Activated CD4-positive, alpha-beta T cell treated with anti-CD3 and anti-CD28 coated beads, Interleukin-2, amount 50 U/mL, for 4 hours (primary cell): ENCODE measurements around the gene PTGS2.

Experiments
- DNase-seq, 2 experiments: peaks; one replicate each; pipeline ENCODE4 v3.0.0-alpha.2; 2020

The PTGS2 gene

DNA sequence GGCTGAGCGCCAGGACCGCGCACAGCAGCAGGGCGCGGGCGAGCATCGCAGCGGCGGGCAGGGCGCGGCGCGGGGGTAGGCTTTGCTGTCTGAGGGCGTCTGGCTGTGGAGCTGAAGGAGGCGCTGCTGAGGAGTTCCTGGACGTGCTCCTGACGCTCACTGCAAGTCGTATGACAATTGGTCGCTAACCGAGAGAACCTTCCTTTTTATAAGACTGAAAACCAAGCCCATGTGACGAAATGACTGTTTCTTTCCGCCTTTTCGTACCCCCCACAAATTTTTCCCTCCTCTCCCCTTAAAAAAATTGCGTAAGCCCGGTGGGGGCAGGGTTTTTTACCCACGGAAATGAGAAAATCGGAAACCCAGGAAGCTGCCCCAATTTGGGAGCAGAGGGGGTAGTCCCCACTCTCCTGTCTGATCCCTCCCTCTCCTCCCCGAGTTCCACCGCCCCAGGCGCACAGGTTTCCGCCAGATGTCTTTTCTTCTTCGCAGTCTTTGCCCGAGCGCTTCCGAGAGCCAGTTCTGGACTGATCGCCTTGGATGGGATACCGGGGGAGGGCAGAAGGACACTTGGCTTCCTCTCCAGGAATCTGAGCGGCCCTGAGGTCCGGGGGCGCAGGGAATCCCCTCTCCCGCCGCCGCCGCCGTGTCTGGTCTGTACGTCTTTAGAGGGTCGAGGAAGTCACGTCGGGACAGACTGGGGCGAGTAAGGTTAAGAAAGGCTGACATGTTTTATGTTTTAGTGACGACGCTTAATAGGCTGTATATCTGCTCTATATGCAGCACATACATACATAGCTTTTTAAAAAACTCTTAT is at the start of gene PTGS2:
Gene PTGS2, minus strand, starts transcription at position 179 of the 817 bp plus-strand sequence. Its CDS starts 133 bp downstream, at position 46.
- DNase-seq = peak; percentile 1 to 3

DNA sequence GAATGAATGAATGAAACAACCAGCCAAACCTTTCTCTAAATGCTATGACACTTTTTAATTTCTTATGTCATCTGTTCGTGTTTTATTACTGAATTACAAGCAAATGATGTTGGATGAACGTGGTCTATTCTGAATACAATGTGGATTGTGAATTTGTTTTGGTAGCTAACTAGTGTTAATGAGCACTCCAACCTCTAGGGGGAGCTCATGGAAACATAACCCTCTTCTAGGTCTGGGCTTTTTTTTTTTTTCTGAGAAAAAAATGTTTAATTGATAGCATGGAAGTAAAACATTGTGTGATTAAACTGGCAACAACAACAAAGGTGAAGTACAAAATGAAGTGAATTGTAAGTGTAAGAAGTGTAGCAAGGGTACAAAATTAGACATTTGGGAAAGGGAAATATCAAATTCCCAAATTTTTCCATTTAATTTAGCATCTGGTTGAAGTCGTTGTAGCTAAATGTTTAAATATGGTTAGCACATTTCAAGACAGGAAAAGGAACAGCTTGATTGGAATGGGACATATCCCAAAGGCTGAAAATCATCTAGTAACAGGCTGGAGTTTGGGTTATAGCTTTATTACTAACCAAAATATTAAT is 42.6 kb upstream of the PTGS2 start:
- no peak for DNase-seq

DNA sequence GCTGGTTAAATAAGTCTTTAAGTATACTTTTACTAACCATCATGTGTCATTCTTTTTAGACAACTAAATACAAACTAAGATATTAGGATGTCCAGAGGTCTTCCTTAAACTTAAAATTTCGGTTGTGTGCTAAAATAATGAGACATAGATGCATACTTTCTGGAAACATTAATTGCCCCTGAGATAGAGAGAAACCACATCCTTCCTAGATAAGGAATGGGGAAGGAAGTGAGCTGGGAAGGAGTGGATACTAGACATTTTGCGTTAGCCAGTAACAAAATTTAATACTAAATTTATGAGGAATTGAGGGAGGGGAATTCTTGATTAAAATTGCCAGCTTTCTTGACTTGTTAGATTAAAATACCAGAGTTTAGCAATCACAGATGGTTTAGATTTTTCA is 37.1 kb upstream of the PTGS2 start:
- DNase-seq = no peak

DNA sequence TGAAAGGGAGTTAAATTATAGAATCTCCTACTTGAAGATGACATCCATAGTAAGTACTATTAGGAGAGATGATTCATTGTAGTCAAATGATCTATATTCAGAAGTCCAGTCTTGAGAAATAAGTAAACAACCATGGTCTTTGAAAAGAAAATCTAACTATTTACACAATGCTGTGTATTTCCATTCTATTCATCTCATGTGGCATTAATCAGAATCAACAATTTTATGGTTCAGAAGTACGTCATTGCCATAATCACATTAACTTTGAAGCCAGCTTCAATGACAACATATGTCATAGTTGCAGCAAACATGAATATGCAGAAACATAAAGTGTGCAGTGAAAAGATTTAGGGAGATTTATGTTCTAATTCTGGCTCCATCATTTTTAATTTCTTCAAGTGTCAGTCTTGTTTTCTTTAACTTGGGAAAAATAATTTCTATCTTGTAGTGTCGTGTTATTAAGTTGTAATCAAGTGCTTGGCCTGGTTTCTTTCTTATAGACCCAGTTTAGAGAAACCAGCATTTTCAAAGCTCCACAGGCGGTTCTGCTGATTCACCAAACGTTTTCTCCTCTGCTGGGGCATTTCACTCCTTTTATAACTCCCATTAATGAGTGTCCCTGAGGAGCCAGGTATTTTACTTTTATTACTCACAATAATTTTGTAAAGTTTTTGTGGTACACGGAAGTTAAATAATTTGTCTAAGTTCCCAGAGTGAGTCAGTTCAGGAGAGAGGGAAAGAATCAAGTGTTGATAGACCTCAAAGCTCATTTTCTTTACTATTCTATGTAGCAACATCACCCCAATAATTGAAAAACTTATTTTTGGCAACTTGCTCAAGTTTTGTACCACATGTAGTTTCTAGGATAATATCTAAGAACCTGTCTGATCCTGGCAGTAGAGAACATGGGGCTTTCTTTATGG is 35.9 kb upstream of the PTGS2 start:
- DNase-seq = no peak

DNA sequence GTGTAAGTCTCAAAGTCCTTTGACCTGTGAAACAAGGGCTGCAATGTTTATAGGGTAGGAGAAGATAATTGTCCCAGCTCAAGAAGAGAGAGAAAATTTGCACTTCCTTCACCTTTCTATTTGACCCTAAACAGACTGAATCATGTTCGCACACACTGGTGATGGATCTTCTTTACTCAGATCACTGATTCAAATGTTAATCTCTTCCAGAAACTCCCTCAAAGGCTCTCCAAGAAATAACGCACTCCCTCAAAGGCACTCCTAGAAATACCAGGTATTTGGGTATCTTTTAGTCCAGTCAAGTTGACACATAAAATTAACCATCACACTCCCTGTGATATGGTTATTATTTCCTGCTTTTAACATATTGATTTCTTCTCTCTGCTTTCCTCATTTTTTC is 30.5 kb upstream of the PTGS2 start:
- no peak for DNase-seq

DNA sequence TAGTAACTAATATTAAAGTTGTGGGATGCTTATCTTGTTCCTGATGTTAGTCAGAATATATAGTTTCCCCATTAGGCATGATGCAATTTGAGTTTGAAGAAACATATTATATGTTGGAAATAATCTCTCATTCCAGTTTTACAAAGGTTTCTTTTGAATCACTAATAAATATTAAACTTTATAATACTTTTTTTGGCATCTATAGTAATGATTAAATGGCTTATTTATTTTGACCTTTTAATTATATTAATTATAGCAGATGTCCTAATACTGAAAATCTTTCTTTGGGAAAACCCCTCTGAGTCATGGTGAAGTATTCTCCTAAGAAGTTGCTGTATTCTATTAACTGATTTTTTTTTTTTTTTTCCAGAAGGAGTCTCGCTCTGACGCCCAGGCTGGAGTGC is 28.5 kb upstream of the PTGS2 start:
- no peak for DNase-seq

DNA sequence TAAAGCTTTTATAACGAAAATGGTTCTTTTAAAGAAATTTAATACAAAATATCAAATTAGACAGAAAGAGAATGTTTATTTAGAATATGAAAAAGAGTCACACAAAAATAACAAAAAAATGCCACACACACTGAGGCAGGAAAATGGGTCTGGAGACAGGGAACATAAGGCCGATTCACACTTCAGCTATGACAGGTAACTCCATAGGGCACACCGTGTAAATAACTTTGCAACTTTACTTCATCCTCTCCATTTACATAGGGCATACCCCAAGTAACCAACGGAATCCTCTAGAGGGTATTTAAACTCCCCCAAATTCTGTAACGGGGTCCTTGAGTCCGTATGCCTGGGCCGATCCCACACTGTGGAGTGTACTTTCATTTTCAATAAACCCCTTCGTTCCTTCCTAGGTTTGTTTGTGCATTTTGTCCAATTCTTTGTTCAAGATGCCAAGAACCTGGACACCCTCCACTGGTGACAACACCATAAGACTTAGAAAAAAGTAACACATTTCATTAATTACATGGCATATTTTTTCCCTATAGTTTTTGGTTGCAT is 23.1 kb upstream of the PTGS2 start:
- DNase-seq = no peak

DNA sequence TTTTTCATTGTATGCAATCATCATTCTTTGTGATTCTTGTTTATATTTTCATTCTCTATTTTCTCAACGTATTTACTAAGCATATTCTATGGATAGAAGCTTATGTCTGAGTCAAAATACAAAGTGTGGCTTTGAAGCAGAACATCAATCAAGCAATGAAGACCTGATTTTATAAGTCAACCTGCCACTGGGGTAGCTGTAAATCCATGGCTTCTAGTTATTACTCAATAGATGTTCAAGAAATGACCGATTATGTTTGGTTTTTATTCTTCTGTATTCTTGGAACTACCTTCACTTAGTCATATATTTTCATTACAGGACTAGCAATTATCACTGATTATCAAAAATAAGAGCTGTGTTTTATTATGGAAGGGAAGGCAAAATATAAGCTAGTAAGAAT is 20.5 kb upstream of the PTGS2 start:
- no peak for DNase-seq

DNA sequence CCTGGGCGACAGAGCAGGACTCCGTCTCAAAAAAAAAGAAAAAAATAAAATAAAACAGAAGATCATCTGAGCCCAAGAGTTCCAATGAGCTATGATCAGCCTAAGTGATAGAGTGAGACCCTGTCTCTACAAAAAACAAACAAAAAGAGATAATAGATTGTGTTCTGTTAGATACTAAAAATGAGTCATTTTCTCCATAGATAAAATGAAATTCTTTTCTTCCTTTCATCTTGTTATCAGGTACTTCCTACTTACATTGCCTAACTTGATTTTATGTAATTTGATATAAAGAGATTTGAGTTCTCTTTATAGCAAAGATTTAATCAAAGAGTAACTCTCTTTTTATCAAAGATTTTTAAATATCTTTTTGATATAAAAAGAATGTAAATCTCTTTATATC is 19.3 kb upstream of the PTGS2 start:
- no peak for DNase-seq

DNA sequence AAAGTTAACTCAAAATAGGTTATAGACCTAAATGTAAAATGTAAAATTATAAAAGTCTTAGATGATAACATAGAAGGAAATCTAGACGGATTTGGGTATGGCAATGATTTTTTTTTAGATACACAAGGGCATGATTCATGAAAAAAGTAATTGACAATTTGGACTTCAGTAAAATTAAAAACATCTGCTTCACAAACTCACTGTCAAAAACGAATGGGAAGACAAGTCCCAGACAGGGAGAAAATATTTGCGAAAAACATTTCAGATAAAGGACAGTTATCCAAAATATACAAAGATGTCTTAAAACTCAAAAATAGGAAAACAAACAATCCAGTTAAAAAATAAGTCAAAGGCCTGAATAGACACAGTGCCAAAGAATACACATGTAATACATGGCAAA is 9.7 kb upstream of the PTGS2 start:
- no peak for DNase-seq

DNA sequence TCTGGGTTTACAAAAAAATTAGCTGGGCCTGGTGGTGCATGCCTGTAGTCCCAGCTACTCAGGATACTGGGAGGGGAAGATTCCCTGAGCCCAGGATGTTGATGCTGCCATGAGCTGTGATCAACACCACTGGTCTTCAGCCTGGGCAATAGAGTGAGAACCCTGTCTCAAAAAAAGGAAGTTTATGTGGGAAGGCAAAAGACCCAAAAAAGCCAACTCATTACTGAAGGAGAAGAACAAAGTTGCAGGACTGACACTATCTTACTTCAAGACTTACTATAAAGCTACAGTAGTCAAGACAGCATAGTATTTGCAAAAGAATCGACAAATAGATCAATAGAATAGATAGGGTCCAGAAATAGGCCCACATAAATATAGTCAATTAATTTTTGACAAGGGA is 9.2 kb upstream of the PTGS2 start:
- DNase-seq = no peak

DNA sequence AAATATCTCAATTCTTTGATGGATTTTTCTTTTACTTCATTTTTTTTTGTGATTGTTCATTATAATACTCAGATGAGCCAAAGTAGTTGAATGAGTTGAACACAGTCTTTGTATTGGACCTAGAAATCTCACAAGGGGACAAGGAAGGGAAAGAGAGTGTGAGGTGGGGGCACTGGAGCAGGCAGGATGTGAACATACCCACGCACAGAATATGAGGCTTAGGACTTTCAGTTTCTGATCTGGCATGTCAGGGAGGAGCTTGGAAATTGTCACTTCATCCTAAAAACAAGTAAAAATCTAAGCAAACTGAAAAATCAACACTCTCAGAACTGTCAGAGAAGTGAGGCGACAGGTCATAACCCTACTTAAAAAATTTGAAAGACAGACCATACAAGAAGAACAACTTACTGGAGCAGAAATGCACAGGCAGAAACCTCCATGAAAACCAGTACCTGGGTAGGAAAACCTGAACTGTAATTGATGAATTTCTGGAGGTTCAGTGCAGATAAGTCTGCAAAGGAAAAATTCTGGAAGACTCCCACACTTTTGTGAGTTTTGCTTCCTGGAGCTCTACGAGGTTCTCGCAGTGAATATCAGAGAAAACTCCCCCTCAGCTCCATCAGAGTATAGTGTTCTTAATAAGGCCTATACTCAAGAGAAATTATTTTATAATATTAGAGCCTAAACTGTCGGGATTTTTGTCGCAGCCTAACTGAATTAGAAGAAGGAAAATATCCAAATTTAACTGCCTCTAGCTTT is 3.6 kb upstream of the PTGS2 start:
- DNase-seq = no peak

DNA sequence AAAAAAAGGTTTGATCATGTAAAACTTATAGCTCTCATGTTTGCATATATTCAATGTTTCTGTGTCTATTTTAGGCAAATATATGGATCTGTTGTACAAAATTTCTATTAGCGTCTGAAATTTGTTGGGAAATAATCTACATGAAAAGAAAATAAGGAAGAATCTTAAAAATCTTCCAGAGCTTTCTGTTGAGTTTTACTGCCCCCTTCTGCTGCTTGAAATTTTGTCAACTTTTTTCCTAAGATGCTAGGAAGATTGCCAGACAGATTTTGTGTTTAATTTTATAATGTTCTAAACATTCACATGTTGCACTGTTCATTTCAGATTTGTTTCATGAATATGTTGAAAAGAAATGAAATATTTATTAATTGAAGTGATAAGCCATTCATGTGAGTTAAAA is 2.5 kb upstream of the PTGS2 start:
- DNase-seq = no peak

DNA sequence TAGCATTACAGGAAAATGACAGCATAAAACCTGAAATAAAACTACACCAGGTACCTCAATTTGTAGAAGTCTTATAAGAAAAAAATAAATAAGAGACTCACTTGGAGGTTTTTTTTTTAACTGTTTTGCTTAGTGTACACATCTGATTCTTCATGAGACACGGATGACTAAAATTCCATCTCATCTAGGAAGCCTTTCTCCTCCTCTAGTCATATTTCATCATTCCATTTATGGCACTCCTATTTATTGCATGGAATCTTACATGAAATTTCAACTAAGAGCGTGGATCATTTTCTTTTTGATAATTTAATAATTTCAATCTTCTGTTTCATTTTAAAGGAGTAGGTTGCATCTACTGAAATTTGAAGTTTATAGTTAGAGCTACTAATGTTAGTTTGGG is 1.6 kb upstream of the PTGS2 start:
- no peak for DNase-seq

DNA sequence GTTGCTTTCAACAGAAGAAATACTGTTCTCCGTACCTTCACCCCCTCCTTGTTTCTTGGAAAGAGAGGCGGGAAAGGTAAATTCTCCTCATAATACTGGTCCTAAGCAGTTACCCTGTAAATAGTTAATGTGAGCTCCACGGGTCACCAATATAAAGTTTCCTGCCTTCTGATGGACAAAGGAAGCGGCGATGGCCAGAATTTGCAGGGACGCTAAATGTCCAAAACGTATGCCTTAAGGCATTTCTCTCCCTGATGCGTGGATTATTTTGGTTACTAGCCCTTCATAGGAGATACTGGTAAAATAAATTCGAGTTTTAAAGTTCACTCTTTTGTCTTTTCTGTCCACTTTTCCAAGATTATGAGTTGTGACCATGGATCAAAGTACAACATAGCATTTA is 898 bp upstream of the PTGS2 start:
- no peak for DNase-seq

DNA sequence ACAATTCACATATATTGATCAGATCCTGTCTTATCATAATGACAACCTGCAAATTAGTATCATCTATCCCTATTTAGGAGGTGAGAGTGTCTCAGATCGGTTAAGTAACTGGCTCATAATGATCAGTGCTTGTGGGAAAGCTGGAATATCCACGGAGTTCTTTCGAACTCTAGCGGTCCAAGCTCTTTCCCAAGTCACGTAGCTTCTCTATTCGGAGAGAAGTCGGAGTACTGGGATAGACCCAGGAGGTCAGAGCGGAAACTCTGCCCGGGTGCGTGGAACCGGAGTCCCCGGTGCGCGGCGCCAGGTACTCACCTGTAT is 339 bp downstream of the PTGS2 start:
- DNase-seq = no peak

DNA sequence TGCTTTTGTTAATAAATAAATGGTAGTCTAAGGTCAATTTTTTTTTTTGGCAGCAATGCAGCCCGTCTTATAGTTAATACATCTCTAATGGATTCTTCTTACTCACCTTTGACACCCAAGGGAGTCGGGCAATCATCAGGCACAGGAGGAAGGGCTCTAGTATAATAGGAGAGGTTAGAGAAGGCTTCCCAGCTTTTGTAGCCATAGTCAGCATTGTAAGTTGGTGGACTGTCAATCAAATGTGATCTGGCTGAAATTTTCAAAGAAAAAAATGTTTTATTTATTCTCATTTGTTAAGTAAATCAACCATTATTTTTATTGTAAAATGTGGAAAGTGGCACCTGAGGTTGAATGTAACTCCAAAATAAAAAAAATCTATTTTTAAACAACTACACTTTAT is 2.1 kb downstream of the PTGS2 start:
- DNase-seq = no peak

DNA sequence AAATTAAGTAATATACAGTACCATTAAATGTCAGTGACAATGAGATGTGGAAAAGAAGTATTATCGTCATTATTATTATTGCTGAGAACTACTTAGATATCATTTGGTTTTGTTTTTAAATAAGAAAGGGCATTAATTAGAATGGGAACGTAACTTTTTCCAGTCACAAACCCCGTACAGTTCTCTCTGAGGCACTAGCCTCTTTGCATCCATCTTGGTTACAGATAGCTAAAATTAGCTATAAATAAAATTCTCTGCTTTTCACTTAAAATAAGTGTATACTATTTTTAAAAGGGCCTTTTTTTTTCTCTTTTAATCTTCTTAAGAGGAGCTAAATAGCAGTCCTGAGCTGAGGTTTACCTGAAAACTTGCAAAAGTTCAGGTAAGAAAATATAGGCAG is 7.6 kb downstream of the PTGS2 start:
- DNase-seq = no peak

DNA sequence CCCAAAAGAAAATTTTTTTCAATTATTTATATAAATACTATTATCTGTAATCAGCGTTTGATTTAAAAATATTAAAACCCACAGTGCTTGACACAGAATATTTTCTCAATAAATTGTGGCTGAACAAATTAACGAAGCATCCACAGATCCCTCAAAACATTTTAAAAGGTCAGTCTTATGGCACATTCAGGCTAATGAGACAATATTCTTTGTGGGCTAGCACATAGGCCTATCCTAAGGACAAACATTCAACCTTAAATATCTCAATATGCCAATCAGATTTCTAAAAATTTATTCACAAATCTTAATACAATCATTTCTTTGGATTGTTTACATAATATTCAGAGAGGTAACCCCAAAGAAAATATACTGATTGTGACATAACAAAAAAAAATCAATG is 8.1 kb downstream of the PTGS2 start:
- DNase-seq = no peak

DNA sequence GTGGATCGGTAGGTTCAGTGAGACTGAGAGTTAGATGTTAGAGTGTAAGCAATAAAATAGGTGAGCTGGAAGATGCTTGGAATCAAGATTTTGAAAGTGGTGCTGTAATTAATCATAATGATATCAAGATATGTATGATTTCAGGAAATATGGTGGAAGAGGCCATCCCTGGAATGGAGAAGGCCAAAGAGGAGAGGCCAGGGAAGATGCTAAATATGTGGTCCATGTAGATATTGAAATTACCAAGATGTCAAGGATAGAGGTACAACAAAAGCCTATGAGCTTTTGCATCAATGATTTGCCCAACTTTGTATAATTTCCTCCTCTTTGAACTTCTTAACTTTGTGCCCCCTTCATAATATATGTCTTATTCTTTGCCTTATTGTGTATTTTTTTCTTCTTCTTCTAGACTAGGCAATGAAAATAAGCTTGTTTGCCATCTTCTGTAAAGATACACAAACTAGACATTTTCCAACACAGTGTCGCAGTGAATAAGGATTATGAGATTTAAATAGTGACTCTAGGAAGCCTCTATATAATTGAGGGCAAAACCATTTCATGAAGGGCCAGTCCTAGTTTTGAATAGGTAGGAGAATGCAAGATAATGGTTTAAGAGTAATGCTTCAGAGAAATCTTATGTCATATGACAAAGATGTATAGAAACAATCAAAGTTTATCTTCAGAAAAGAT is 8.9 kb downstream of the PTGS2 start:
- DNase-seq = no peak

DNA sequence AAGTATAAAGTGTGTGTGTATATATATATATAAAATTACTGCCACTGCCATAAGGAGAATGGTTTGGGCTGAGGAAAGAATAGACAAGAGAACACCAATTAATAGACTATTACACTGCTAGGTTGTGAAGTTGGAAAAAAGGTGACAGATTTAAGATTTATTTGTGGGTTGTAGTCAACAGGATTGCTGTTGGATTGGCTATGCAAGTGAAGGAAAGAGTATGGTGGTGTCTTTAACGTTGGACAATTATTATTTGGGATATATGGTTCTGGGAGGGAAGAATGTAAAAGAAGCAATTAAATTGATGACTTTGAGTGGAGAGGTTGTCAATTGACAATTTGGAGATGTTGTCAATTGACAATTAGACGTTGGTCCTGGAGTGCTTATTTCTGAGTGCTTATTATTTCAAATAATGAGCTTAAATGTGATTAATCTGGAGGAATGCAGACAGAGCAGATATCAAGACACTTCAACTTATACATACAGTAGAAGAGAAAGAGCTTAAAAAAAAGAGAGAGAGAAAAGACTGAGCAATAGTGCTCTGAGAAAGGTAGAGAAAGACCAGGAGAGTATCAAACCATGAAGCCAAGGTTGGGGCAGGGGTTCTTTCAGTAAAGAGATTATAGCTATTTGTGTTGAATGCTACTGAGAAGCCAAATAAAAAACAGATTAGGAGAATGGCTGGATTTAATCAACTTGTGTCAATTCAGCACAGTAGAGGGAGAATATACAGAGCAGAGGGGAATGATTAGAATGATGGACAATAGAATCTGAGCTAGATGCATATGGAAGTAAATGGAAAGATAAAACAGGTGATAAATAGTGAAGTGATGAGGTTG is 9.7 kb downstream of the PTGS2 start:
- DNase-seq = no peak
